Left ventricle myocardium inferior (tissue), 1 donor: Measurements from ENCODE around the gene RINT1. TPM values are rescaled to one million over a fixed set of nuclear protein-coding genes. Genes with fewer than 3 reads are reported as not detected.

ENCODE experiments used
- DNase-seq: peaks from one replicate; pipeline ENCODE4 v3.0.0-alpha.2; 2020
- H3K27ac ChIP-seq: fragments of 200-600 bp; replicated peaks from 2 replicates; pipeline ENCODE4 v1.8.0; 2021
- H3K27me3 ChIP-seq: fragments of 200-600 bp; 2 replicates; pipeline ENCODE4 v1.8.0; 2021; ENCODE audit warnings: low read depth
- H3K36me3 ChIP-seq: fragments of 200-600 bp; 2 replicates; pipeline ENCODE4 v1.8.0; 2021
- H3K4me1 ChIP-seq: fragments of 200-600 bp; 2 replicates; pipeline ENCODE4 v1.8.0; 2021
- H3K4me3 ChIP-seq: fragments of 200-600 bp; 2 replicates; pipeline ENCODE4 v1.8.0; 2021; ENCODE audit warnings: mild to moderate bottlenecking, moderate library complexity
- H3K9me3 ChIP-seq: fragments of 200-600 bp; replicated peaks from 2 replicates; pipeline ENCODE4 v1.8.0; 2021
- CTCF ChIP-seq: fragments of 200-600 bp; IDR thresholded peaks from 2 replicates; pipeline ENCODE4 v1.8.0; 2021; ENCODE audit warnings: antibody characterized with exemption, mild to moderate bottlenecking, borderline replicate concordance
- intact Hi-C: fragments of 100-400 bp; cut with micrococcal nuclease; formaldehyde crosslinking; loops from one replicate; pipeline ENCODE4 v1.11.0; 2022
- total RNA-seq: library from RNA; stranded (reverse); fragmentation: NEBNext Ultra II Directional; extraction: Animal tissue kit (Norgen Biotek cat#: 25700); gene quantifications from one replicate; pipeline ENCODE4 v1.2.1, GENCODE V29; 2021
- donor health status: DM: no; HTN: yes; CAD: no; lungs with severe emphysema.

The RINT1 gene
- total RNA-seq, 1 donor from 2014 or later: 12.9 TPM

GRCh38 chr7:105530126-105530525 lies 1.9 kb upstream of the RINT1 start:
- Histone ChIP-seq H3K4me3 (no peak overlapping the region), H3K36me3 (peaks cover 3% of the 10 kb centered on the region), H3K27me3 (no peaks in the 10 kb centered on the region), H3K4me1 (peaks cover 25% of the 10 kb centered on the region), H3K27ac (no peak overlapping the region), H3K9me3 (no peaks in the 10 kb centered on the region)
- intact Hi-C loops: no loop called here
- no peak for DNase-seq
- TF ChIP-seq CTCF: no peak

- Histone ChIP-seq H3K27ac (no peak overlapping the region), H3K4me3 (no peak overlapping the region), H3K9me3 (no peaks in the 10 kb centered on the region), H3K27me3 (no peaks in the 10 kb centered on the region), H3K4me1 (peaks cover 25% of the 10 kb centered on the region), H3K36me3 (peaks cover 3% of the 10 kb centered on the region)
- no peak for TF ChIP-seq CTCF
- intact Hi-C loops: no loop called here
- DNase-seq: no peak
Observed at GRCh38 chr7:105530546-105530945, 1.5 kb upstream of the RINT1 start.

- no peak for DNase-seq
- H3K9me3 ChIP-seq: no peaks in the 10 kb centered on the region
- peak overlapping the region; percentile 86 for H3K27ac ChIP-seq
- TF ChIP-seq CTCF: no peak
- intact Hi-C loops: no loop called here
- H3K27me3 ChIP-seq: no peaks in the 10 kb centered on the region
- peaks cover 25% of the 10 kb centered on the region for H3K4me1 ChIP-seq
- peaks cover 20% of the 10 kb centered on the region for H3K36me3 ChIP-seq
- H3K4me3 ChIP-seq: peak overlapping the region; percentile 89
Observed at GRCh38 chr7:105532709-105533460, 884 bp downstream of the RINT1 start.

DNA sequence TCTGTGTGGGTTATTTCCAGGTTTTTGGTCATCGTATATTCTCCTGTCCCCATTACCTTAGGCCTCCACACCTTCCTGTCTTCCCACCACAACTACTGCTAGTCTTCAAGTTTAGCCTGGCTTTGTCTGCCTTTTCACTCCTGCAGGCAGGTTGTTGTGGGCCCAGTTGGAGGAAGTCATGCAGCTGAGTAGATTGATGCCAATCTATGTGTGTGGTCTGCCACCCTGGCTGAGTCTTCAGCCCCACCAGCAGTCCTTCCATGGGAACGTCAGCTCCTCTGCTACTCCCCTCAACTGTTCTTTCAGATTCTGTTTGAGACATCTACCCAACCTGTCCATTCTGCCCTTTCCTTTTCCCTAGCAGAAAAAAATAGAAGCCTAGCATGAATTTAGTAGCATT lies 6.3 kb downstream of the RINT1 start:
- H3K4me1 ChIP-seq: peaks cover 6% of the 10 kb centered on the region
- no peak for DNase-seq
- no peaks in the 10 kb centered on the region for H3K27me3 ChIP-seq
- H3K9me3 ChIP-seq: no peaks in the 10 kb centered on the region
- H3K4me3 ChIP-seq: no peak overlapping the region
- intact Hi-C loops: no loop called here
- peaks cover 73% of the 10 kb centered on the region for H3K36me3 ChIP-seq
- TF ChIP-seq CTCF: no peak
- H3K27ac ChIP-seq: no peak overlapping the region

DNA sequence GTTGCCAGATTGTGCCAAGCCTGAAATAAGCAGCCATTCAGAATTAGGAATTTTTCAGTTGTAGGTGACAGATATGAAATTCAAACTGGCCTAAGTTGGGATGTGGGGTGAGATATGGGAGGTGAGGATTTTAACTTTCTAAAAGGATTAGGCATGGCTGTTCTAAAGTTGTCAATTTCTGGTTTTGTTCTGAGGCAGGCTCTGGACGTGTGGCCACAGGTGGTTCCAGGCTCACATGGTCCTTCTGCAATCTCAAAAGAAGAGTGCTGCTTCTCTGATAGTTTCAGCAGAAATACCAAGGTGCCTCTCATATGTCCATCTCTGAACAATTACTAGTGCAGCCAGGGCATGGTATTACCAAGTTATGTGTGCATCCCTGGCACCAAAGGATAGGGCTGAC lies 27.9 kb downstream of the RINT1 start:
- TF ChIP-seq CTCF: no peak
- intact Hi-C loops: no loop called here
- H3K4me1 ChIP-seq: no peaks in the 10 kb centered on the region
- H3K9me3 ChIP-seq: no peaks in the 10 kb centered on the region
- no peaks in the 10 kb centered on the region for H3K27me3 ChIP-seq
- H3K36me3 ChIP-seq: peaks cover 86% of the 10 kb centered on the region
- H3K27ac ChIP-seq: no peak overlapping the region
- no peak overlapping the region for H3K4me3 ChIP-seq
- DNase-seq: no peak
